Mesendoderm (in vitro differentiated cells): ENCODE data around the gene SGK1.
"Not testable (repeated sequence)": the region's sequence is repeated elsewhere in the genome, so short reads cannot be mapped to it uniquely, and the experiment has no call there.

Experiments used
- DNase-seq: peaks from one replicate; pipeline ENCODE4 v3.0.0; 2013
- H2AK5ac ChIP-seq: 2 replicates; pipeline ENCODE4 v1.6.1; 2013; ENCODE audit warnings: low read length, inconsistent platforms
- H2BK120ac ChIP-seq: 2 replicates; pipeline ENCODE4 v1.6.1; 2013; ENCODE audit warnings: low read depth, mild to moderate bottlenecking, low read length, moderate library complexity, mixed read lengths
- H2BK15ac ChIP-seq: replicated peaks from 2 replicates; pipeline ENCODE4 v1.6.1; 2013; ENCODE audit warnings: low read depth, mild to moderate bottlenecking, moderate library complexity
- H2BK5ac ChIP-seq: 2 replicates; pipeline ENCODE4 v1.6.1; 2013; ENCODE audit warnings: low read length, inconsistent platforms
- H3K18ac ChIP-seq: 2 replicates; pipeline ENCODE4 v1.6.1; 2013; ENCODE audit warnings: mild to moderate bottlenecking, low read length, mixed read lengths
- H3K23ac ChIP-seq: one replicate; pipeline ENCODE4 v1.6.1; 2013; ENCODE audit warnings: low read length
- H3K27ac ChIP-seq: 2 replicates; pipeline ENCODE4 v1.5.1; 2013; ENCODE audit warnings: low read depth, mild to moderate bottlenecking, inconsistent platforms, low read length, moderate library complexity
- H3K27me3 ChIP-seq: 2 replicates; pipeline ENCODE4 v1.6.1; 2013; ENCODE audit warnings: low read length, control low read depth, mild to moderate bottlenecking, inconsistent platforms; ENCODE audit not compliant: insufficient read depth, poor library complexity
- H3K36me3 ChIP-seq: 2 replicates; pipeline ENCODE4 v1.6.1; 2013; ENCODE audit warnings: low read length, inconsistent platforms; ENCODE audit not compliant: control insufficient read depth, insufficient read depth
- H3K4ac ChIP-seq: one replicate; pipeline ENCODE4 v1.6.1; 2013; ENCODE audit warnings: low read depth, mild to moderate bottlenecking, low read length, moderate library complexity
- H3K4me1 ChIP-seq: 2 replicates; pipeline ENCODE4 v1.6.1; 2013; ENCODE audit warnings: low read depth, low read length, inconsistent platforms; ENCODE audit not compliant: control insufficient read depth
- H3K4me2 ChIP-seq: 2 replicates; pipeline ENCODE4 v1.6.1; 2013; ENCODE audit warnings: low read length
- H3K4me3 ChIP-seq: 2 replicates; pipeline ENCODE4 v1.5.1; 2013; ENCODE audit warnings: mild to moderate bottlenecking, low read length
- H3K56ac ChIP-seq: one replicate; pipeline ENCODE4 v1.6.1; 2013; ENCODE audit warnings: low read length
- H3K79me1 ChIP-seq: 2 replicates; pipeline ENCODE4 v1.6.1; 2013; ENCODE audit warnings: low read length, inconsistent platforms
- H3K79me2 ChIP-seq: 2 replicates; pipeline ENCODE4 v1.6.1; 2013; ENCODE audit warnings: mild to moderate bottlenecking, low read length; ENCODE audit not compliant: control insufficient read depth, insufficient read depth
- H3K9ac ChIP-seq: 2 replicates; pipeline ENCODE4 v1.6.1; 2013; ENCODE audit warnings: low read length, inconsistent platforms
- H4K5ac ChIP-seq: one replicate; pipeline ENCODE4 v1.6.1; 2013; ENCODE audit warnings: low read length
- H4K8ac ChIP-seq: one replicate; pipeline ENCODE4 v1.6.1; 2013; ENCODE audit warnings: low read depth, mild to moderate bottlenecking, control low read depth, low read length, moderate library complexity
- WGBS: extraction: QIAGEN DNeasy Blood & Tissue Kit; methylation state at CpG from one replicate; pipeline ENCODE4 v1.1.7; 2013; ENCODE audit warnings: low lambda C conversion rate, missing lambda C conversion rate; ENCODE audit not compliant: insufficient coverage; ENCODE audit errors: extremely low coverage; 5-methylcytosine and 5-hydroxymethylcytosine counted together

Gene SGK1

GRCh38 chr6:134257516-134257915 lies 60.4 kb downstream of the SGK1 start:
- Histone ChIP-seq H3K23ac (no peak overlapping the region), H3K4me3 (no peak overlapping the region), H3K9ac (no peak overlapping the region), H3K4ac (no peak overlapping the region), H4K8ac (no peak overlapping the region), H3K27me3 (no peaks in the 10 kb centered on the region), H3K36me3 (no peaks in the 10 kb centered on the region), H4K5ac (no peak overlapping the region), H3K4me2 (no peak overlapping the region), H3K4me1 (no peaks in the 10 kb centered on the region), H2BK120ac (no peak overlapping the region), H3K79me2 (no peaks in the 10 kb centered on the region), H3K27ac (no peak overlapping the region), H3K79me1 (no peaks in the 10 kb centered on the region), H3K18ac (no peak overlapping the region), H2BK5ac (no peak overlapping the region), H2AK5ac (no peak overlapping the region), H3K56ac (no peak overlapping the region), H2BK15ac (no peak overlapping the region)
- no CpG with 5 or more reads among the region's 3 CpGs for WGBS
- DNase-seq: no peak

GRCh38 chr6:134256862-134257261 lies 61.0 kb downstream of the SGK1 start:
- Histone ChIP-seq H2BK15ac (no peak overlapping the region), H2BK120ac (no peak overlapping the region), H3K18ac (no peak overlapping the region), H3K23ac (no peak overlapping the region), H2BK5ac (no peak overlapping the region), H3K79me1 (no peaks in the 10 kb centered on the region), H3K4ac (no peak overlapping the region), H3K56ac (no peak overlapping the region), H3K4me2 (no peak overlapping the region), H3K27ac (no peak overlapping the region), H3K4me1 (no peaks in the 10 kb centered on the region), H3K27me3 (no peaks in the 10 kb centered on the region), H4K5ac (no peak overlapping the region), H3K79me2 (no peaks in the 10 kb centered on the region), H3K4me3 (no peak overlapping the region), H3K9ac (no peak overlapping the region), H4K8ac (no peak overlapping the region), H2AK5ac (no peak overlapping the region), H3K36me3 (no peaks in the 10 kb centered on the region)
- DNase-seq: no peak
- WGBS: no CpG with 5 or more reads among the region's 8 CpGs

GRCh38 chr6:134255280-134255679 lies 62.6 kb downstream of the SGK1 start:
- not testable (repeated sequence) for H3K9ac ChIP-seq, H2BK15ac ChIP-seq, H2BK5ac ChIP-seq, H2AK5ac ChIP-seq, H3K4me2 ChIP-seq, H3K27me3 ChIP-seq, H4K8ac ChIP-seq, H3K4me1 ChIP-seq, H3K4me3 ChIP-seq, DNase-seq, H3K23ac ChIP-seq, H4K5ac ChIP-seq, H2BK120ac ChIP-seq, H3K27ac ChIP-seq, H3K36me3 ChIP-seq, H3K56ac ChIP-seq, H3K79me1 ChIP-seq, H3K79me2 ChIP-seq, H3K18ac ChIP-seq, H3K4ac ChIP-seq
- WGBS: no CpG with 5 or more reads among the region's 2 CpGs

GRCh38 chr6:134254118-134254517 lies 63.8 kb downstream of the SGK1 start:
- Histone ChIP-seq H3K4ac (no peak overlapping the region), H3K4me2 (no peak overlapping the region), H3K56ac (no peak overlapping the region), H2AK5ac (no peak overlapping the region), H2BK120ac (no peak overlapping the region), H3K18ac (no peak overlapping the region), H4K5ac (no peak overlapping the region), H3K79me1 (no peaks in the 10 kb centered on the region), H3K4me3 (no peak overlapping the region), H3K4me1 (no peaks in the 10 kb centered on the region), H3K27ac (no peak overlapping the region), H3K23ac (no peak overlapping the region), H3K9ac (no peak overlapping the region), H2BK15ac (no peak overlapping the region), H2BK5ac (no peak overlapping the region), H3K79me2 (no peaks in the 10 kb centered on the region), H3K27me3 (no peaks in the 10 kb centered on the region), H3K36me3 (no peaks in the 10 kb centered on the region), H4K8ac (no peak overlapping the region)
- DNase-seq: no peak
- WGBS: no CpG with 5 or more reads among the region's 4 CpGs

GRCh38 chr6:134253681-134254080 lies 64.2 kb downstream of the SGK1 start:
- Histone ChIP-seq H2BK120ac (no peak overlapping the region), H3K79me1 (no peaks in the 10 kb centered on the region), H3K4ac (no peak overlapping the region), H3K56ac (no peak overlapping the region), H2AK5ac (no peak overlapping the region), H3K36me3 (no peaks in the 10 kb centered on the region), H3K4me2 (no peak overlapping the region), H3K18ac (no peak overlapping the region), H3K9ac (no peak overlapping the region), H3K4me3 (no peak overlapping the region), H3K4me1 (no peaks in the 10 kb centered on the region), H2BK15ac (no peak overlapping the region), H4K5ac (no peak overlapping the region), H4K8ac (no peak overlapping the region), H3K79me2 (no peaks in the 10 kb centered on the region), H3K27me3 (no peaks in the 10 kb centered on the region), H3K27ac (no peak overlapping the region), H3K23ac (no peak overlapping the region), H2BK5ac (no peak overlapping the region)
- no CpG with 5 or more reads among the region's 7 CpGs for WGBS
- no peak for DNase-seq

GRCh38 chr6:134251320-134251719 lies 66.6 kb downstream of the SGK1 start:
- H2BK15ac ChIP-seq: no peak overlapping the region
- H3K9ac ChIP-seq: no peak overlapping the region
- H3K79me2 ChIP-seq: no peaks in the 10 kb centered on the region
- WGBS: no CpG with 5 or more reads among the region's 3 CpGs
- H3K23ac ChIP-seq: no peak overlapping the region
- H4K5ac ChIP-seq: no peak overlapping the region
- no peak for DNase-seq
- no peaks in the 10 kb centered on the region for H3K36me3 ChIP-seq
- no peak overlapping the region for H3K27ac ChIP-seq
- no peak overlapping the region for H3K4ac ChIP-seq
- H3K4me3 ChIP-seq: no peak overlapping the region
- no peak overlapping the region for H3K4me2 ChIP-seq
- no peaks in the 10 kb centered on the region for H3K4me1 ChIP-seq
- no peak overlapping the region for H3K18ac ChIP-seq
- no peak overlapping the region for H3K56ac ChIP-seq
- no peak overlapping the region for H2AK5ac ChIP-seq
- H2BK120ac ChIP-seq: no peak overlapping the region
- H4K8ac ChIP-seq: no peak overlapping the region
- no peak overlapping the region for H2BK5ac ChIP-seq
- no peaks in the 10 kb centered on the region for H3K79me1 ChIP-seq
- no peaks in the 10 kb centered on the region for H3K27me3 ChIP-seq
